HG02763 (cell line): Measurements from ENCODE around the gene CAPN6.

Source experiments
- ATAC-seq: cut with Tn5 transposase; IDR thresholded peaks from one replicate; pipeline ENCODE4 v1.9.1; 2021; ENCODE audit warnings: mild to moderate bottlenecking, moderate library complexity; ENCODE audit not compliant: unreplicated experiment

CAPN6 gene

DNA sequence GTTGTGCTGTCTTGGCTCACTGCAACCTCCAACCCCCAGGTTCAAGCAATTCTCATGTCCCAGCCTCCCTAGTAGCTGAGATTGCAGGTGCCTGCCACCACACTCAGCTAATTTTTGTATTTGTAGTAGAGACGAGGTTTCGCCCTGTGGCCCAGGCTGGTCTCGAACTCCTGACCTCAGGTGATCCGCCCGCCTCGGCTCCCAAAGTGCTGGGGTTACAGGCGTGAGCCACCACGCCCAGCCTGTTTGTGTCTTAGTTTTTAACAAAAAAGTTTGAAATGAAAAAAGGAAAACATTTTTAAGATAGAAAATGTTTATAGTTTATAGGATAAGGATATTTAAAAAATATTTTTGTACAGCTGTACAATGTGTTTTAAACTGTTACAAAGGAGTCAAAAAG lies 62.4 kb downstream of the CAPN6 start:
- no peak for ATAC-seq

- no peak for ATAC-seq
Measured at GRCh38 chrX:111200327-111200726, 70.0 kb downstream of the CAPN6 start.

GRCh38 chrX:111199505-111199904 lies 70.8 kb downstream of the CAPN6 start:
- ATAC-seq: no peak
